ENCODE results near the gene PACRG.

GRCh38 chr6:163149279-163149848 lies 421.6 kb downstream of the PACRG start:
- TF ChIP-seq, protein P1, sequence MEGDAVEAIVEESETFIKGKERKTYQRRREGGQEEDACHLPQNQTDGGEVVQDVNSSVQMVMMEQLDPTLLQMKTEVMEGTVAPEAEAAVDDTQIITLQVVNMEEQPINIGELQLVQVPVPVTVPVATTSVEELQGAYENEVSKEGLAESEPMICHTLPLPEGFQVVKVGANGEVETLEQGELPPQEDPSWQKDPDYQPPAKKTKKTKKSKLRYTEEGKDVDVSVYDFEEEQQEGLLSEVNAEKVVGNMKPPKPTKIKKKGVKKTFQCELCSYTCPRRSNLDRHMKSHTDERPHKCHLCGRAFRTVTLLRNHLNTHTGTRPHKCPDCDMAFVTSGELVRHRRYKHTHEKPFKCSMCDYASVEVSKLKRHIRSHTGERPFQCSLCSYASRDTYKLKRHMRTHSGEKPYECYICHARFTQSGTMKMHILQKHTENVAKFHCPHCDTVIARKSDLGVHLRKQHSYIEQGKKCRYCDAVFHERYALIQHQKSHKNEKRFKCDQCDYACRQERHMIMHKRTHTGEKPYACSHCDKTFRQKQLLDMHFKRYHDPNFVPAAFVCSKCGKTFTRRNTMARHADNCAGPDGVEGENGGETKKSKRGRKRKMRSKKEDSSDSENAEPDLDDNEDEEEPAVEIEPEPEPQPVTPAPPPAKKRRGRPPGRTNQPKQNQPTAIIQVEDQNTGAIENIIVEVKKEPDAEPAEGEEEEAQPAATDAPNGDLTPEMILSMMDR (conservative IDR thresholded peaks at IDR 0.05 in 1 of 2, IDR thresholded peaks at IDR 0.05 in 1 of 2; ENCODE audit: extremely low read depth in 1 of 2, insufficient read depth in 1 of 2, low read depth in 1 of 2, low read length in 2 of 2): no peak
- TF ChIP-seq EZH2 (IDR thresholded peaks at IDR 0.05; ENCODE audit: borderline replicate concordance, low read length): no peak
